HepG2 (cell line): ENCODE measurements around the gene PRKG1.

Source experiments
- CC2D1A ChIP-seq: sonication (generic); formaldehyde crosslinking; IDR thresholded peaks from 2 replicates; pipeline ENCODE4 v1.8.1; 2023; ENCODE audit warnings: mild to moderate bottlenecking, missing genetic modification reagents
- CHD2 ChIP-seq: IDR thresholded peaks from 2 replicates; pipeline ENCODE4 v1.6.1; 2011; ENCODE audit warnings: low read depth, low read length, improper control_type of control experiment
- KLF11 ChIP-seq: IDR thresholded peaks from 2 replicates; pipeline ENCODE4 v1.6.1; 2016; ENCODE audit warnings: missing compliant biosample characterization
- POLR2A ChIP-seq, 2 experiments: IDR thresholded peaks; 2 replicates each; pipeline ENCODE4 v1.6.1; 2011; ENCODE audit warnings: low read depth in 2 of 2, low read length in 2 of 2, mild to moderate bottlenecking in 1 of 2, moderate library complexity in 1 of 2; ENCODE audit not compliant: insufficient read depth in 1 of 2
- TOE1 ChIP-seq: sonication (generic); formaldehyde crosslinking; IDR thresholded peaks from 2 replicates; pipeline ENCODE4 v1.4.0; 2020; ENCODE audit warnings: mild to moderate bottlenecking, missing genetic modification reagents
- ZNF17 ChIP-seq: sonication (generic); formaldehyde crosslinking; IDR thresholded peaks from 2 replicates; pipeline ENCODE4 v1.5.0; 2020; ENCODE audit warnings: mild to moderate bottlenecking, missing genetic modification reagents
- TF ChIP-seq, protein P1 (sequence below): sonication (generic); formaldehyde crosslinking; IDR thresholded peaks from 2 replicates; pipeline ENCODE4 v1.4.0; 2020; ENCODE audit warnings: missing genetic modification reagents
- TF ChIP-seq, protein P2 (sequence below): sonication (generic); formaldehyde crosslinking; IDR thresholded peaks from 2 replicates; pipeline ENCODE4 v1.4.0; 2020; ENCODE audit warnings: missing genetic modification reagents, mild to moderate bottlenecking, borderline replicate concordance
- TF ChIP-seq, protein P3 (sequence below): sonication (generic); formaldehyde crosslinking; IDR thresholded peaks from 2 replicates; pipeline ENCODE4 v1.5.0; 2020; ENCODE audit warnings: mild to moderate bottlenecking, missing genetic modification reagents, borderline replicate concordance
- TF ChIP-seq, protein P4 (sequence below): sonication (generic); formaldehyde crosslinking; IDR thresholded peaks from 2 replicates; pipeline ENCODE4 v1.5.0; 2020; ENCODE audit warnings: mild to moderate bottlenecking, missing genetic modification reagents, moderate library complexity

DNA sequence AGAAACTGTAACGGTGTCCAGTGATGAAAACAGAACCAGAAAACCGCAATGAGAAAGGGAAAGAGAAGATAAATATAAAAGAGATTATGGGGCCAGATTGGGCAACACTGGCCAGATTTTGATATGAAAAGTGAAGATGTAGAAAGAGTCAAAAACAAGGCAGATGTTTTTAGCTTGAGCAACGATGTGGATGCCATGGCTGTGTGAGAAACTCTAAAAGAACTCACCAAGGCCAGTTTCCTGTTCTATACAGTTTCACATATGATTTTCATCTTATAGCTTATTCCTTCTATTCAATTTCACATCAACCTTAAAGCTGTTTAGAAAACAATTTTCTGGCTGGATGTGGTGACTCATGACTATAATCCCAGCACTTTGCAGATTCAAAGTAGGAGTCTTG is 588.8 kb downstream of the PRKG1 start:
- TF ChIP-seq, protein P1, sequence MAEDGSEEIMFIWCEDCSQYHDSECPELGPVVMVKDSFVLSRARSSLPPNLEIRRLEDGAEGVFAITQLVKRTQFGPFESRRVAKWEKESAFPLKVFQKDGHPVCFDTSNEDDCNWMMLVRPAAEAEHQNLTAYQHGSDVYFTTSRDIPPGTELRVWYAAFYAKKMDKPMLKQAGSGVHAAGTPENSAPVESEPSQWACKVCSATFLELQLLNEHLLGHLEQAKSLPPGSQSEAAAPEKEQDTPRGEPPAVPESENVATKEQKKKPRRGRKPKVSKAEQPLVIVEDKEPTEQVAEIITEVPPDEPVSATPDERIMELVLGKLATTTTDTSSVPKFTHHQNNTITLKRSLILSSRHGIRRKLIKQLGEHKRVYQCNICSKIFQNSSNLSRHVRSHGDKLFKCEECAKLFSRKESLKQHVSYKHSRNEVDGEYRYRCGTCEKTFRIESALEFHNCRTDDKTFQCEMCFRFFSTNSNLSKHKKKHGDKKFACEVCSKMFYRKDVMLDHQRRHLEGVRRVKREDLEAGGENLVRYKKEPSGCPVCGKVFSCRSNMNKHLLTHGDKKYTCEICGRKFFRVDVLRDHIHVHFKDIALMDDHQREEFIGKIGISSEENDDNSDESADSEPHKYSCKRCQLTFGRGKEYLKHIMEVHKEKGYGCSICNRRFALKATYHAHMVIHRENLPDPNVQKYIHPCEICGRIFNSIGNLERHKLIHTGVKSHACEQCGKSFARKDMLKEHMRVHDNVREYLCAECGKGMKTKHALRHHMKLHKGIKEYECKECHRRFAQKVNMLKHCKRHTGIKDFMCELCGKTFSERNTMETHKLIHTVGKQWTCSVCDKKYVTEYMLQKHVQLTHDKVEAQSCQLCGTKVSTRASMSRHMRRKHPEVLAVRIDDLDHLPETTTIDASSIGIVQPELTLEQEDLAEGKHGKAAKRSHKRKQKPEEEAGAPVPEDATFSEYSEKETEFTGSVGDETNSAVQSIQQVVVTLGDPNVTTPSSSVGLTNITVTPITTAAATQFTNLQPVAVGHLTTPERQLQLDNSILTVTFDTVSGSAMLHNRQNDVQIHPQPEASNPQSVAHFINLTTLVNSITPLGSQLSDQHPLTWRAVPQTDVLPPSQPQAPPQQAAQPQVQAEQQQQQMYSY (CRISPR knock-in tag): no peak
- TF ChIP-seq TOE1 (CRISPR knock-in tag) (no peak), POLR2A (IDR thresholded peaks at IDR 0.05; ENCODE audit: insufficient read depth in 1 of 2, low read depth in 2 of 2, low read length in 2 of 2) (no peak), ZNF17 (no peak), KLF11 (CRISPR knock-in tag) (no peak), CHD2 (no peak), CC2D1A (CRISPR knock-in tag) (no peak)
- TF ChIP-seq, protein P2, sequence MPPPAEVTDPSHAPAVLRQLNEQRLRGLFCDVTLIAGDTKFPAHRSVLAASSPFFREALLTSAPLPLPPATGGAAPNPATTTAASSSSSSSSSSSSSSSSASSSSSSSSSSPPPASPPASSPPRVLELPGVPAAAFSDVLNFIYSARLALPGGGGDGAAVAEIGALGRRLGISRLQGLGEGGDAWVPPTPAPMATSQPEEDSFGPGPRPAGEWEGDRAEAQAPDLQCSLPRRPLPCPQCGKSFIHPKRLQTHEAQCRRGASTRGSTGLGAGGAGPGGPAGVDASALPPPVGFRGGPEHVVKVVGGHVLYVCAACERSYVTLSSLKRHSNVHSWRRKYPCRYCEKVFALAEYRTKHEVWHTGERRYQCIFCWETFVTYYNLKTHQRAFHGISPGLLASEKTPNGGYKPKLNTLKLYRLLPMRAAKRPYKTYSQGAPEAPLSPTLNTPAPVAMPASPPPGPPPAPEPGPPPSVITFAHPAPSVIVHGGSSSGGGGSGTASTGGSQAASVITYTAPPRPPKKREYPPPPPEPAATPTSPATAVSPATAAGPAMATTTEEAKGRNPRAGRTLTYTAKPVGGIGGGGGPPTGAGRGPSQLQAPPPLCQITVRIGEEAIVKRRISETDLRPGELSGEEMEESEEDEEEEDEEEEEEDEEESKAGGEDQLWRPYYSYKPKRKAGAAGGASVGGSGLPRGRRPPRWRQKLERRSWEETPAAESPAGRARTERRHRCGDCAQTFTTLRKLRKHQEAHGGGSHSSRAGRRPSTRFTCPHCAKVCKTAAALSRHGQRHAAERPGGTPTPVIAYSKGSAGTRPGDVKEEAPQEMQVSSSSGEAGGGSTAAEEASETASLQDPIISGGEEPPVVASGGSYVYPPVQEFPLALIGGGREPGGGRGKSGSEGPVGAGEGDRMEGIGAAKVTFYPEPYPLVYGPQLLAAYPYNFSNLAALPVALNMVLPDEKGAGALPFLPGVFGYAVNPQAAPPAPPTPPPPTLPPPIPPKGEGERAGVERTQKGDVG (CRISPR knock-in tag): no peak
- TF ChIP-seq, protein P3, sequence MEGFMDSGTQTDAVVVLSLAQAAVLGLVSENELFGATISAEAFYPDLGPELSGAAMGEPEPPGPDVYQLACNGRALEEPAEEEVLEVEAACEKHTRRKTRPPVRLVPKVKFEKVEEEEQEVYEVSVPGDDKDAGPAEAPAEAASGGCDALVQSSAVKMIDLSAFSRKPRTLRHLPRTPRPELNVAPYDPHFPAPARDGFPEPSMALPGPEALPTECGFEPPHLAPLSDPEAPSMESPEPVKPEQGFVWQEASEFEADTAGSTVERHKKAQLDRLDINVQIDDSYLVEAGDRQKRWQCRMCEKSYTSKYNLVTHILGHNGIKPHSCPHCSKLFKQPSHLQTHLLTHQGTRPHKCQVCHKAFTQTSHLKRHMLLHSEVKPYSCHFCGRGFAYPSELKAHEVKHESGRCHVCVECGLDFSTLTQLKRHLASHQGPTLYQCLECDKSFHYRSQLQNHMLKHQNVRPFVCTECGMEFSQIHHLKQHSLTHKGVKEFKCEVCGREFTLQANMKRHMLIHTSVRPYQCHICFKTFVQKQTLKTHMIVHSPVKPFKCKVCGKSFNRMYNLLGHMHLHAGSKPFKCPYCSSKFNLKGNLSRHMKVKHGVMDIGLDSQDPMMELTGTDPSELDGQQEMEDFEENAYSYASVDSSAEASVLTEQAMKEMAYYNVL: no peak
- TF ChIP-seq, protein P4, sequence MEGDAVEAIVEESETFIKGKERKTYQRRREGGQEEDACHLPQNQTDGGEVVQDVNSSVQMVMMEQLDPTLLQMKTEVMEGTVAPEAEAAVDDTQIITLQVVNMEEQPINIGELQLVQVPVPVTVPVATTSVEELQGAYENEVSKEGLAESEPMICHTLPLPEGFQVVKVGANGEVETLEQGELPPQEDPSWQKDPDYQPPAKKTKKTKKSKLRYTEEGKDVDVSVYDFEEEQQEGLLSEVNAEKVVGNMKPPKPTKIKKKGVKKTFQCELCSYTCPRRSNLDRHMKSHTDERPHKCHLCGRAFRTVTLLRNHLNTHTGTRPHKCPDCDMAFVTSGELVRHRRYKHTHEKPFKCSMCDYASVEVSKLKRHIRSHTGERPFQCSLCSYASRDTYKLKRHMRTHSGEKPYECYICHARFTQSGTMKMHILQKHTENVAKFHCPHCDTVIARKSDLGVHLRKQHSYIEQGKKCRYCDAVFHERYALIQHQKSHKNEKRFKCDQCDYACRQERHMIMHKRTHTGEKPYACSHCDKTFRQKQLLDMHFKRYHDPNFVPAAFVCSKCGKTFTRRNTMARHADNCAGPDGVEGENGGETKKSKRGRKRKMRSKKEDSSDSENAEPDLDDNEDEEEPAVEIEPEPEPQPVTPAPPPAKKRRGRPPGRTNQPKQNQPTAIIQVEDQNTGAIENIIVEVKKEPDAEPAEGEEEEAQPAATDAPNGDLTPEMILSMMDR (CRISPR knock-in tag): no peak
